Parathyroid adenoma (tissue), 2 donors: ENCODE results near the gene MOGAT3.
A peak's percentile ranks its signal among the peaks of the same experiment; 100 is the strongest.

ENCODE experiments used
- H2AFZ ChIP-seq: fragments of 300-600 bp; sonication (generic); one replicate; pipeline ENCODE4 v1.7.0; 2017; ENCODE audit warnings: antibody characterized with exemption, mild to moderate bottlenecking
- H3K27ac ChIP-seq: fragments of 300-600 bp; sonication (generic); one replicate; pipeline ENCODE4 v1.7.0; 2017
- H3K27me3 ChIP-seq: fragments of 300-600 bp; sonication (generic); one replicate; pipeline ENCODE4 v1.7.0; 2017; ENCODE audit warnings: low read length; ENCODE audit not compliant: control insufficient read depth, insufficient read depth
- H3K36me3 ChIP-seq: fragments of 300-600 bp; sonication (generic); one replicate; pipeline ENCODE4 v1.7.0; 2017; ENCODE audit warnings: low read length; ENCODE audit not compliant: control insufficient read depth, insufficient read depth
- H3K4me1 ChIP-seq: fragments of 300-600 bp; sonication (generic); one replicate; pipeline ENCODE4 v1.7.0; 2017; ENCODE audit warnings: control low read depth
- H3K4me2 ChIP-seq: fragments of 300-600 bp; sonication (generic); one replicate; pipeline ENCODE4 v1.7.0; 2017; ENCODE audit warnings: low read length
- H3K4me3 ChIP-seq: fragments of 300-600 bp; sonication (generic); one replicate; pipeline ENCODE4 v1.7.0; 2017; ENCODE audit warnings: low read depth, low read length
- H3K79me2 ChIP-seq: fragments of 300-600 bp; sonication (generic); one replicate; pipeline ENCODE4 v1.7.0; 2017; ENCODE audit warnings: control low read depth
- H3K9ac ChIP-seq: fragments of 300-600 bp; sonication (generic); one replicate; pipeline ENCODE4 v1.7.0; 2017; ENCODE audit warnings: mild to moderate bottlenecking
- H3K9me3 ChIP-seq: fragments of 300-600 bp; sonication (generic); one replicate; pipeline ENCODE4 v1.7.0; 2017; ENCODE audit warnings: low read length; ENCODE audit not compliant: control insufficient read depth
- CTCF ChIP-seq: fragments of 300-600 bp; sonication (generic); IDR thresholded peaks from one replicate; pipeline ENCODE4 v1.7.0; 2017; ENCODE audit warnings: antibody characterized with exemption, mild to moderate bottlenecking
- donor health status: primary hyperparathyroidism.

MOGAT3 gene

GRCh38 chr7:101237206-101238067 lies 36.6 kb upstream of the MOGAT3 start, which contains the start of gene CLDN15:
Gene CLDN15, minus strand, starts transcription at chr7:101237802. Its CDS starts 221 bp downstream, at chr7:101237581.
- no peak within 1 kb of the TSS for H3K4me3 ChIP-seq
- H3K36me3 ChIP-seq, result no peaks in the 10 kb centered on the region
- H3K79me2 ChIP-seq, result peaks cover 24% of the 10 kb centered on the region
- no peak within 1 kb of the TSS for H2AFZ ChIP-seq
- H3K4me2 ChIP-seq, result peak within 1 kb of the TSS; percentile 17
- no peaks in the 10 kb centered on the region for H3K27me3 ChIP-seq
- H3K9ac ChIP-seq, result no peak within 1 kb of the TSS
- no peaks in the 10 kb centered on the region for H3K9me3 ChIP-seq
- H3K4me1 ChIP-seq, result no peaks in the 10 kb centered on the region
- no peak for TF ChIP-seq CTCF
- H3K27ac ChIP-seq, result peak within 1 kb of the TSS; percentile 30

GRCh38 chr7:101236292-101236835 lies 35.5 kb upstream of the MOGAT3 start:
- Histone ChIP-seq H3K4me2 (no peak overlapping the region), H3K36me3 (no peaks in the 10 kb centered on the region), H3K27ac (no peak overlapping the region), H3K9me3 (no peaks in the 10 kb centered on the region), H3K79me2 (peaks cover 19% of the 10 kb centered on the region), H3K4me1 (peaks cover 7% of the 10 kb centered on the region), H2AFZ (no peak overlapping the region), H3K9ac (no peak overlapping the region), H3K4me3 (no peak overlapping the region), H3K27me3 (no peaks in the 10 kb centered on the region)
- TF ChIP-seq CTCF, result no peak

GRCh38 chr7:101235522-101235921 lies 34.7 kb upstream of the MOGAT3 start:
- Histone ChIP-seq H3K36me3 (no peaks in the 10 kb centered on the region), H3K9ac (no peak overlapping the region), H3K9me3 (no peaks in the 10 kb centered on the region), H3K4me1 (peaks cover 7% of the 10 kb centered on the region), H3K4me3 (no peak overlapping the region), H3K27ac (no peak overlapping the region), H3K79me2 (peaks cover 12% of the 10 kb centered on the region), H3K27me3 (no peaks in the 10 kb centered on the region), H2AFZ (no peak overlapping the region), H3K4me2 (no peak overlapping the region)
- no peak for TF ChIP-seq CTCF

- Histone ChIP-seq H2AFZ (no peak overlapping the region), H3K9me3 (no peaks in the 10 kb centered on the region), H3K27ac (no peak overlapping the region), H3K9ac (no peak overlapping the region), H3K4me1 (peaks cover 7% of the 10 kb centered on the region), H3K27me3 (no peaks in the 10 kb centered on the region), H3K4me2 (no peak overlapping the region), H3K4me3 (no peak overlapping the region), H3K36me3 (no peaks in the 10 kb centered on the region), H3K79me2 (peaks cover 7% of the 10 kb centered on the region)
- TF ChIP-seq CTCF, result no peak
Observed at GRCh38 chr7:101235050-101235449, 34.2 kb upstream of the MOGAT3 start.
